Cardiac muscle cell (in vitro differentiated cells and primary cell): ENCODE measurements around the gene CA4. TPM values are rescaled to one million over a fixed set of nuclear protein-coding genes. Genes with fewer than 3 reads are reported as not detected.
"Not testable (repeated sequence)": the region's sequence is repeated elsewhere in the genome, so short reads cannot be mapped to it uniquely, and the experiment has no call there.

Source experiments
- DNase-seq, 2 donors: peaks; one replicate each; pipeline versions ENCODE4 v3.0.0 to v3.0.0-alpha.2; 2010 to 2017; ENCODE audit warnings: low read depth in 1 of 2, low spot score in 1 of 2
- H3K27ac ChIP-seq: fragments of 200-600 bp; sonication (generic); 2 replicates; pipeline ENCODE4 v1.5.1; 2016
- H3K27me3 ChIP-seq: fragments of 200-600 bp; sonication (generic); 2 replicates; pipeline ENCODE4 v1.6.0; 2016; ENCODE audit warnings: control low read depth
- H3K36me3 ChIP-seq: fragments of 200-600 bp; sonication (generic); 2 replicates; pipeline ENCODE4 v1.5.1; 2016; ENCODE audit warnings: control low read depth
- H3K4me1 ChIP-seq: fragments of 200-600 bp; sonication (generic); 2 replicates; pipeline ENCODE4 v1.8.1; 2017; ENCODE audit warnings: low read depth, mild to moderate bottlenecking, mixed run types
- H3K4me3 ChIP-seq: fragments of 200-600 bp; sonication (generic); 2 replicates; pipeline ENCODE4 v1.5.1; 2016; ENCODE audit warnings: mild to moderate bottlenecking
- H3K9me3 ChIP-seq: fragments of 200-600 bp; sonication (generic); 2 replicates; pipeline ENCODE4 v1.5.1; 2017; ENCODE audit warnings: low read depth, mild to moderate bottlenecking, control low read depth
- polyA plus RNA-seq: library from polyadenylated mRNA; unstranded; fragments of >200 nt; fragmentation: Nextera tagmentation; extraction: Ambion mirVana; gene quantifications from 2 replicates; pipeline ENCODE4 v1.2.1, GENCODE V29; 2016
- total RNA-seq: library from RNA; depleted of rRNA; stranded (reverse); fragments of >200 nt; gene quantifications from 2 replicates; pipeline ENCODE4 v1.2.3, GENCODE V29; 2016
- TF ChIP-seq, protein P1 (sequence below): IDR thresholded peaks from 2 replicates; pipeline ENCODE4 v1.5.1; 2012; ENCODE audit warnings: low read depth, mild to moderate bottlenecking, low read length

CA4 gene
- total and polyA plus RNA-seq, 2 experiments from 2014 or later, result 0.97 to 2.1 TPM

DNA sequence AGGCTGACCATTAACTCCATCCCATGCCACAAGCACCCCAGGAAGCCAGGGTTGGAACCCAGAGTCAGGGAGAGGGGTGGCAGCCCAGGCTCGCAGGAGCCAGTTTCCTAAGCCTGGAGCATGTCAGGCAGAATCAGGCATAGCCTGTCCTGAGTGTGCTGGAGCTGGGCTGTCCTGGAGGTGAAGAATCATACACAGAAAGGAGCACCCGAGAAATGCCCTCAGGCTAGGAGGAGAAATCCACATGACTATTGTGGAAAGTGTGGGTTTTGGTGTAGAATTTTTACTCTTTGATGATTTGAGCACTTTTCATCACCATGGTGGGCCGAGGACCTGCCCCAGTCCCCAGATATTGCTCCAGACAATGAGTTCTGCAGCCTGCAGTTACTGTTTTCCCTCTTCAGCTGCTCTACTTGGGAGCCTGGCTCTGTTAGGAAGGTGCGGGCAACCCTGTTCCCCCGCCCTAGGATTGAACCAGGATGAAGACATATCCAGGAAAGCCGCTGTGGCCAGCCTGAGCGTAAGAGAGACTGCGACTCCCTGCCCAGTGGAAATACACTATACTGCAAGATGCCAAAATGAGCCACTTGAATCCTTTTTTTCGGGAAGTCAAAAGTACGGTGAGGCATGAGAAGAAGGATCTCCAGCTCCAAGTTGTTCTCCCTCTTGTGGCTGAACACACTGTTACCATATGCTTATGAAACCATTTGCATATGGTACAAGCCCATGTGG is 42.1 kb upstream of the CA4 start:
- H3K9me3 ChIP-seq, result no peaks in the 10 kb centered on the region
- H3K4me1 ChIP-seq, result no peaks in the 10 kb centered on the region
- peak in 1 of 2 donors; percentile 41 for DNase-seq
- H3K27ac ChIP-seq, result no peak overlapping the region
- TF ChIP-seq, protein P1, sequence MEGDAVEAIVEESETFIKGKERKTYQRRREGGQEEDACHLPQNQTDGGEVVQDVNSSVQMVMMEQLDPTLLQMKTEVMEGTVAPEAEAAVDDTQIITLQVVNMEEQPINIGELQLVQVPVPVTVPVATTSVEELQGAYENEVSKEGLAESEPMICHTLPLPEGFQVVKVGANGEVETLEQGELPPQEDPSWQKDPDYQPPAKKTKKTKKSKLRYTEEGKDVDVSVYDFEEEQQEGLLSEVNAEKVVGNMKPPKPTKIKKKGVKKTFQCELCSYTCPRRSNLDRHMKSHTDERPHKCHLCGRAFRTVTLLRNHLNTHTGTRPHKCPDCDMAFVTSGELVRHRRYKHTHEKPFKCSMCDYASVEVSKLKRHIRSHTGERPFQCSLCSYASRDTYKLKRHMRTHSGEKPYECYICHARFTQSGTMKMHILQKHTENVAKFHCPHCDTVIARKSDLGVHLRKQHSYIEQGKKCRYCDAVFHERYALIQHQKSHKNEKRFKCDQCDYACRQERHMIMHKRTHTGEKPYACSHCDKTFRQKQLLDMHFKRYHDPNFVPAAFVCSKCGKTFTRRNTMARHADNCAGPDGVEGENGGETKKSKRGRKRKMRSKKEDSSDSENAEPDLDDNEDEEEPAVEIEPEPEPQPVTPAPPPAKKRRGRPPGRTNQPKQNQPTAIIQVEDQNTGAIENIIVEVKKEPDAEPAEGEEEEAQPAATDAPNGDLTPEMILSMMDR, result peak; percentile 23
- H3K4me3 ChIP-seq, result no peak overlapping the region
- H3K36me3 ChIP-seq, result no peaks in the 10 kb centered on the region
- peaks cover 3% of the 10 kb centered on the region for H3K27me3 ChIP-seq

DNA sequence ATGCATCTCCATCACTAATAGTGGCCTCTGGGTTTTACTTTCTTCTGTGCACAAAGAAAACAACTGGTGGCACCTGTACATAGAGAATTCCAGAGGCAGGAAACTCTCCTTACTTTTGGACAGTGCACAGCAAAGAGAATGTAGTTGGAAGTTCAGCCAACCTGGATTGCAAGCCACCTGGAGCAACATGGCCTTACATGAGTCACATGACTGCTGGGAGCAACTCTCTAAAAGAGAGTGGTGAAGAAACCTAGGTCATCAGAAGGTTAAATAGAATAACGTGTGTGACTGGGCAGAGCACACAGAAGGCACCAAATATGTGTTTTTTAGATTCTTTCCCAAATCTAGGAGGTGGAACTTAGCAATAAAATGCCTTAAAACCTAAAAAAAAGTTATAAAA is 41.5 kb upstream of the CA4 start:
- H3K36me3 ChIP-seq, H3K27me3 ChIP-seq, H3K4me1 ChIP-seq, H3K27ac ChIP-seq, DNase-seq, H3K9me3 ChIP-seq, H3K4me3 ChIP-seq: not testable (repeated sequence)

DNA sequence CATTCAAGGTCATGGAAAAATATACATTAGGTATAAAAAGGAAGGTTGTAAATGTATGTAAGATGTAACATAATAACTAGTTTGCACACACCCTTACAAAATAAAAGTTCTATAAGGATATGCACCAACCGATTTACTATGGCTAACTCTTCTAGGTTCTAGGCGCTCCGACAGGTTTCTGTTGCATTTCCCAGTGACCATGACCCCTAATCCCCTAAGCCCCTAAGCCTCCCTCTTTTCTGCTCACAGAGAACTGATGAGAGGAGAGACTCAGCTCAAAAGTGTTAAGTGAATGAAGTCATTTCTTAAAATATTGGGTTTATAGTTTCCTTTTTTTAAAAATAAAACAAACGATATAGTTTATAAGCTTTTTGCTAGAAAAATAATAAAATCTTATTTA is 41.1 kb upstream of the CA4 start:
- Histone ChIP-seq H3K4me1 (no peaks in the 10 kb centered on the region), H3K9me3 (no peaks in the 10 kb centered on the region), H3K36me3 (no peaks in the 10 kb centered on the region), H3K4me3 (no peak overlapping the region), H3K27ac (no peak overlapping the region), H3K27me3 (peaks cover 3% of the 10 kb centered on the region)
- TF ChIP-seq, protein P1, result no peak
- DNase-seq, result no peak

DNA sequence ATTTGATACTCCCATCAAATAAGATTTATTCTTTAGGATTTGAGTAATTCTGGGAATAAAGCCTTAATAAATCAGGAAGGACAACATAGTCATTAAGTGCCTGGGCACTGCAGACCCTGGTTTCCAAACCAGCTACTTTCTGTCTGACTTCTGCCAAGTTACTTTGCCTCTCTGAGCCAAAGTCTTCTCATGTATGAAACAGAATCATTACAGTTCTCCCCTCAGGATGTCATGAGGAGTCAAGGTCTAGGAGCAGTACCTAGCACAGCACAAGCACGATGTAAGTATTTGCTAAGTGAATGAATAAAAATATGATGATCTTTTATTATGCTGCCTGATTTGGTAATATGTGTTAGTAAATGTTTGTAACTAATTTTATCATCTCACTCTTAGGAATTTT is 40.6 kb upstream of the CA4 start:
- Histone ChIP-seq H3K9me3 (no peaks in the 10 kb centered on the region), H3K4me1 (no peaks in the 10 kb centered on the region), H3K36me3 (no peaks in the 10 kb centered on the region), H3K27me3 (peaks cover 3% of the 10 kb centered on the region), H3K4me3 (no peak overlapping the region), H3K27ac (no peak overlapping the region)
- no peak for DNase-seq
- TF ChIP-seq, protein P1, result no peak

DNA sequence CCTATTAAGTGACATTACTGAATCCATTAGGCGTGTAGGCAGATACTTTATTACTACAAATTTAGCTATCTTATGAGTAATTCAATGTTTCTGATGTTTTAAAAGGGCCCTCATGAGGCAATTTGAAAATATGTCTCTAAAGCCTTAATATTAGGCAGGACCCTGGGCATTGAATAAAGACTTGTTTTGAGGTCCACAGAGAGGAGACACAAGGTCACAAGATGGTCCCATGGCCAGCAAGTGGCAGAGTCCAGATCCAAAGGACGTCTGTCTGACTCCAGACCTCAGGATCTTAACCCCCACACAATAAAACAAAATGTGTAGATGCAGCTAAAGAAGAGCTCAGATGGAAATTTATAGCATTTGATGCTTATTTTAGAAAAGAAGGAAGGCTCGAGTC is 39.2 kb upstream of the CA4 start:
- peaks cover 3% of the 10 kb centered on the region for H3K27me3 ChIP-seq
- TF ChIP-seq, protein P1, result no peak
- no peak for DNase-seq

DNA sequence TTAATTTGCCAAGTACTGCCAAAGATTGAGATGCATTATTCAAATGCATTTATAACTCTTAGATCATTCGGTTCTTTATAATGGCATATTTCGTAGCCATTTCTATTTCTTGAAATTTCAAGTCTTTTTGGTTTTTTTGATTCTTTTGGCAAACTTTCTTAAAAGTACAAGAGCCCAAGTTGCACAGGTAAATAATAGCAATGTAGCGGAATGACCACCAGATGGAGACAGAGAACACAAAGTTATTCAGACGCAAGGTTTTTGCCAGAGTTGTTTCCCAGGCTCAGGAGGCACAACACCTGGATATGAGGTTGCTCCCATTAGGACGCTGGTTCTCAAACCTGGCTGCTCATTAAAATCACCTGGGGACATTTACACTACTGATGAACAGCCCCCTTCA is 38.1 kb upstream of the CA4 start:
- DNase-seq, H3K27ac ChIP-seq, H3K27me3 ChIP-seq, H3K9me3 ChIP-seq, H3K4me3 ChIP-seq, H3K4me1 ChIP-seq, H3K36me3 ChIP-seq: not testable (repeated sequence)

More for the DNA sequence above, 39.2 kb upstream of the CA4 start:
- Histone ChIP-seq H3K9me3 (no peaks in the 10 kb centered on the region), H3K4me3 (no peak overlapping the region), H3K27ac (no peak overlapping the region), H3K36me3 (no peaks in the 10 kb centered on the region), H3K4me1 (no peaks in the 10 kb centered on the region)

DNA sequence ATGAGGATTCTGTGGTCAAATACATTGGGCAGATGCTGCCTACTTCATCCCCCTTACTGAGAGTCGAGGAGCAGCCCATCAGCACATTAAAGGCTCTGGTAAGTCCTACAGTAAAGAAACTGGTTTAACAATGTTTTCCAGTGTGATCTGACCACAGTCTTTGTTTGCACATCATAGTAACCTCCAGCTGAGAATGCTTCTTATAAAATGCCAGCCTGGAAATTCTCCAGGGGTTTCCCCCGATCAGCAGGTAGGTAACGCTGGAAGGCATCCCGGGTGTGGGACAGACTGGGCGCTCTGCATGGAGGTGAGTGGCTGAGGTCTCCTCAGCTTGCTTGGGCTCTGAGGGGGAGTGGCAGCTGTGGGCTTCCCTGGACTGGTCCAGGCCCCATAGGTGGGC is 34.4 kb upstream of the CA4 start:
- DNase-seq, H3K36me3 ChIP-seq, H3K4me3 ChIP-seq, H3K9me3 ChIP-seq, H3K27me3 ChIP-seq, H3K4me1 ChIP-seq, H3K27ac ChIP-seq: not testable (repeated sequence)

DNA sequence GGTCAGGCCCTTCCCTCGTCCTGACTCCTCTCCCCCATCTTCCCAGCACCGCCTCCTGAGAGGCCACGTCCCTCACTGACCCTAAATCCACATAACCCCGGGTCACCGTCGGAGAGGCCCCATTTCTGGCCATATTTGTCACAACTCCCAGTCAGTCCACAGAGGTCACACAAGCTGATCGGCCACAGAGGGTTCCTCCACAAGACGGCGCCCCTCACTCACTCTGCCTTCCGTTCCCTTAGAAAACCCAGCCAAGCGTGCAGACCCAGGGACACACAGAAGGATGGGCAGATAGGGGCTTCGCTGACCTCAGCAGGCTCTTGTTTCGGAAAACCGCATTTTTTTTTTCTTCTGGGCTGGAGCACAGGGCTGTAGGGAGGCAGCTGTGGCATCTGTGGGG is 33.6 kb upstream of the CA4 start:
- not testable (repeated sequence) for H3K27ac ChIP-seq, H3K4me1 ChIP-seq, H3K9me3 ChIP-seq, H3K4me3 ChIP-seq, DNase-seq, H3K36me3 ChIP-seq, H3K27me3 ChIP-seq

DNA sequence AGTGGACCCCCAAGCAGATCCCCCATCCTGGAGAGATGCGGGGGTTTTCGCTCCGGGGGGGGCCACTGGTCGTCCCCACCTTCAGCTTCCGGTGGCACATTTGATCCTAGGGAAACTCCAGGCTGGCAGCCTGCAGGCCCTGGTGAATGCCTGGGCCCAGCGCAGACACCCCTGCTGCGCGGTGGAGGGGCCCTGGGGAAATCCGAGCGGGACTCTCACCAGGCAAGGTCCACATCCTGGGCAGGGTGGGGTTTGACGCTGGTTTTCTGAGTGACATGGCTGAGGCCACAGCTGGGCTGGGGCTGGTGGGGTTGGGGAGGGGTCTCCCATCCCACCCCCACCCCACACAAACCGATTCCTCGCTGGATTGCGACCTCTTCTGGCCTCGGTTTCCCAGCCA is 30.6 kb upstream of the CA4 start:
- not testable (repeated sequence) for DNase-seq, H3K36me3 ChIP-seq, H3K27ac ChIP-seq, H3K4me1 ChIP-seq, H3K27me3 ChIP-seq, H3K4me3 ChIP-seq, H3K9me3 ChIP-seq

DNA sequence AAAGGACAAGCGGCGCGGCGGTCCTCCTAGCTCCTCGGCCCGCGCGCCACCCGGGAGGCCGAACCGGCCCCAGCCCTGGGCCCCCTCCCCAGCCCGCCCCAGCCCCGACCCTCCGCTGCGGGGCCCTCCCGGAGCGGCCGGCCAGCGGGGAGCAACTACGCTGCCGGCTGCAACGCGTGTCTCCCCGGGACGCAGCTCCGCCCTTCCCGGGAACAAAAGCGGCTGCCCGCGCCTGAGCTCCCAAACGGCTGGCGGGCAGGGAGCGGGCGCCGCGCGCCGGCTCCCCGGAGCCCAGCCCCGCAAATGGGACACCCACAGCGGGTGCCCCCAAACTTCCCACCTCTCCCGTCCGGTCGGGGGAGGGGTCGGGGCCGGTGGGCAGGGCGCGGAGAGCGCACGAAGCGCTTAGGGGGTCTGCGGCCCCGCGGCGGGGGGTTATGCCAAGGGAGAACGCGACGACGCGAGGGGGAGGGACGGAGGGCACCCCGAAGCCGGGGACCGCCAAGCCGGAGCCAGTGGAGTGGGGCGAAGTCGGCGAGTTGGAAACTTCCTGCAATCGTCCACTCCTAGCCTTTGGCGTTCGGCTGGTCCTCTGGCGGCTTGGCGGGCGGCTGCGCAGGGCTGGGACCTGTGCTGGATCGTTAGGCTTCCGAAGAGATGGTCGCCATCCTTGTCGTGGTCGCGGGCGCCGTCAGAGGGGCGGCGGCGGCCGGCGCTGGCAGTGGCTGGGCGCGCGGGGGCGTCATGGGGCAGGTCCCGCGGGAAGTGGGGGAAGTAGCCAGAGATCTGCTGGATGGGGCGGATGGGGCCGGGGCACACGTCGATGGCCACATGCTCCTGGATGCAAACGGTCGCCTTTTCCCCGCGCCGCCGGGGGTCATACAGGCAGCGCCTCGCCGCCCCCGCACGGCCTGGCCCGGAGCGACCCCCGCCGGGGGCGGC is 29.7 kb upstream of the CA4 start:
- H3K4me3 ChIP-seq, result not testable (repeated sequence)

More for the DNA sequence above, 29.7 kb upstream of the CA4 start:
- not testable (repeated sequence) for H3K9me3 ChIP-seq, H3K36me3 ChIP-seq, DNase-seq, H3K27ac ChIP-seq, H3K4me1 ChIP-seq, H3K27me3 ChIP-seq
